ENCODE data around the gene SLC4A5.
"Not testable (repeated sequence)": the region's sequence is repeated elsewhere in the genome, so short reads cannot be mapped to it uniquely, and the experiment has no call there.

The SLC4A5 gene

DNA sequence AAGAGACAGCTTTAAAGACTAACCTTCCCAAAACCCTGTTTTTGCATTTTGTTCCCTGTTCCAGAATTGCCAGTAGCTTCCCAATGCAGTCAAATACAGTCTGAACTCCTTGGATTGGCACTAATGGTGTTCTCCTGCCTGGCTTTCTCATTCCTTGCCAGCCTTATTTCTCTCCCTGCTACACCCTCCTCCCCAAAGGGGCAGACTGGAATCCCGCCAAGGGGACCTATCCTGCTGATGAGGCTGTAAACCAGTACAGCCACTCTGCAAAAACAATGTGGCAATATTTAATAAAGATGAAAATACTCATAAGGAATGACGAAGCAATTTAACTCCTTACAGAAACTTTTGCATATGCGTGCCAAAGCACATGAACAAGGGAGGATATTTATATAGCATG, 4.5 kb upstream of the SLC4A5 start:
- H3K27me3 ChIP-seq = no peaks in the 10 kb centered on the region
- H3K27ac ChIP-seq = no peak overlapping the region
- no peaks in the 10 kb centered on the region for H3K36me3 ChIP-seq
- TF ChIP-seq Cebpa-rat (IDR thresholded peaks at IDR 0.05) = no peak
- H3K9ac ChIP-seq = no peak overlapping the region
- no peak overlapping the region for H3K4me2 ChIP-seq
- H4K20me1 ChIP-seq = no peaks in the 10 kb centered on the region
- H3K4me1 ChIP-seq = peaks cover 0 to 7% (median 0%) of the 10 kb centered on the region in 10 experiments; a peak in 3 of 20 replicates
- H3K4me3 ChIP-seq = no peak overlapping the region
- no peaks in the 10 kb centered on the region for H3K9me3 ChIP-seq (replicated peaks in 1 of 11)

DNA sequence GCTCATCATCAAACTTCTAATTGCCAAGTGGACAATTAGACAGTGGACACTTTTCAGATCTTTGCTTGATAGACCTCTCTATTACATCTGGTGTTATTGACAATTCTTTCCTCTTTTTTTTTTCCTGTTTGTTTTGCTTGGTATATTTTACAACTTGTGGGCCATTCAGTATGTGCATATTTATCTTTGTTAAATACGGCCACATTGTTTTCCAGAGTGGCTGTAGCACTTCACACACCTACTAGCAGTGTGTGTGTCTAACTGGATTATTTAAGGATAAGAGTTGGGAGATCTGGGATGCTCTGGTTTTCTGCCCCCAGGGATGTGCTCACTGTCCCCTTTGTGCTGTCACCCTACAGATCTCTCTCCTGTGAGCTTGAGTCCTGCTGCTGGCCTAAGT, 4.1 kb upstream of the SLC4A5 start:
- Histone ChIP-seq H4K20me1 (no peaks in the 10 kb centered on the region), H3K4me3 (no peak overlapping the region), H3K9ac (0 out of 22 replicates have a peak overlapping the region, but pooled peaks of 1 of the 11 experiments have one; percentile 15), H3K4me1 (peaks cover 0 to 7% (median 0%) of the 10 kb centered on the region in 10 experiments; a peak in 3 of 20 replicates), H3K27me3 (no peaks in the 10 kb centered on the region), H3K36me3 (no peaks in the 10 kb centered on the region), H3K27ac (no peak overlapping the region), H3K9me3 (replicated peaks in 1 of 11) (no peaks in the 10 kb centered on the region), H3K4me2 (no peak overlapping the region)
- TF ChIP-seq Cebpa-rat (IDR thresholded peaks at IDR 0.05) = no peak

DNA sequence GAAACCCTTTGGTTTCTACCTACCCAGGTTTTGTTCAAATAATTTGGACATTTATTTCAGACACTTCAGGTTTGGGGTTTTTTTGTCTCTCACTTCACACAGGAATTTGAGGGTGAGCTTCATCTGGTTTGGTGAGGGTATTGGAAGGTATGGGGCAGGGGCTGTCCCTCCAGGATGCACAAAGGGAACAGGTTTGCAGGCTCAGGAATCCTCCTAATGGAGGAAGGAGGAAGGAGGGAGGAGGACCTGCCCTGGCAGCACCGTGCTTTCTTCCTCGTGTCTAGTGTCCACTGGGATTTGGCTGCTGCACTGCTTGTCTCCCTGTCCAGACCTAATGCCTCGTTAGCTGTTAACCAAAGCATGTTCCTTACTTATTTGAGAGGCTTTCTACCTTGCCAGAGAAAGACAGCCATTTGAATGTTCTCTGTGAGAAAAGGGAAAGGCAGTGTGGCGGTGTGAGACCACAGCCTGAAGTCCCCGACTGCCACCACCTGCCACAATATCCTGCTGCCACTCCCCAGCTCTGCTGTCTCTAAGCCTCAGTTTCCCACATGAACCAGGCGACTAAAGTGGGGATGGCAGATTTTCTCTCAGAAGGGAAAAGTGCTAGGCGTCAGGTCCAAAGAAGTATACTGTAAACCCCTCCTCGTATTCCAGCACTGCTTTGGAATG, 2.2 kb upstream of the SLC4A5 start:
- H3K9me3 ChIP-seq (replicated peaks in 1 of 11) = no peaks in the 10 kb centered on the region
- H3K9ac ChIP-seq = no peak overlapping the region
- no peak overlapping the region for H3K4me3 ChIP-seq
- H3K4me2 ChIP-seq = no peak overlapping the region
- H3K4me1 ChIP-seq = peaks cover 0 to 7% (median 0%) of the 10 kb centered on the region in 10 experiments; a peak in 3 of 20 replicates
- no peaks in the 10 kb centered on the region for H4K20me1 ChIP-seq
- no peak overlapping the region for H3K27ac ChIP-seq
- no peaks in the 10 kb centered on the region for H3K27me3 ChIP-seq
- H3K36me3 ChIP-seq = no peaks in the 10 kb centered on the region
- TF ChIP-seq Cebpa-rat (IDR thresholded peaks at IDR 0.05) = no peak

DNA sequence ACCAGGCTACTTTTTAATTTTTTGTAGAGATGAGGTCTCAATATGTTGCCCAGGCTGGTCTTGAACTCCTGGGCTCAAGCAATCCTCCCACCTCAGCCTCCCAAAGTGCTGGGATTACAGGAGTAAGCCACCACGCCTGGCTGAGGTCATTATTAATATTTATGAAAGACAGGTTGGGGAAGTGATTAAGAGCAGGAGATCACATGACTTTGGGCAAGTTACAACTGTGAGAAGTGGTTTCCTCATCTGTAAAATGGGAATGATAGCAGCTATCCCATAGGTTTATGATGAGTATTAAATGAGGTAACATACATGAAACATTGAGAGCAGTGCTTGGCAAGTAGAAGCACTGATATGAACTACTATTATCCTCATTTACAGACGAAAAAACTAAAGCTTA, 7.0 kb downstream of the SLC4A5 start:
- H3K4me2 ChIP-seq; H3K27ac ChIP-seq; H4K20me1 ChIP-seq; H3K4me1 ChIP-seq; H3K27me3 ChIP-seq; H3K4me3 ChIP-seq; H3K9ac ChIP-seq; H3K36me3 ChIP-seq; H3K9me3 ChIP-seq (replicated peaks in 1 of 11): not testable (repeated sequence)

GRCh38 chr2:74334931-74335333, 8.3 kb downstream of the SLC4A5 start:
- Histone ChIP-seq H3K27me3 (no peaks in the 10 kb centered on the region), H3K4me3 (no peak overlapping the region), H3K9me3 (replicated peaks in 1 of 11) (no peaks in the 10 kb centered on the region), H3K36me3 (peaks cover 0 to 15% (median 4%) of the 10 kb centered on the region in 11 experiments; a peak in 7 of 22 replicates), H3K4me1 (no peaks in the 10 kb centered on the region), H3K27ac (no peak overlapping the region), H3K4me2 (no peak overlapping the region), H3K9ac (no peak overlapping the region), H4K20me1 (no peaks in the 10 kb centered on the region)
- no peak for TF ChIP-seq Cebpa-rat (IDR thresholded peaks at IDR 0.05)

DNA sequence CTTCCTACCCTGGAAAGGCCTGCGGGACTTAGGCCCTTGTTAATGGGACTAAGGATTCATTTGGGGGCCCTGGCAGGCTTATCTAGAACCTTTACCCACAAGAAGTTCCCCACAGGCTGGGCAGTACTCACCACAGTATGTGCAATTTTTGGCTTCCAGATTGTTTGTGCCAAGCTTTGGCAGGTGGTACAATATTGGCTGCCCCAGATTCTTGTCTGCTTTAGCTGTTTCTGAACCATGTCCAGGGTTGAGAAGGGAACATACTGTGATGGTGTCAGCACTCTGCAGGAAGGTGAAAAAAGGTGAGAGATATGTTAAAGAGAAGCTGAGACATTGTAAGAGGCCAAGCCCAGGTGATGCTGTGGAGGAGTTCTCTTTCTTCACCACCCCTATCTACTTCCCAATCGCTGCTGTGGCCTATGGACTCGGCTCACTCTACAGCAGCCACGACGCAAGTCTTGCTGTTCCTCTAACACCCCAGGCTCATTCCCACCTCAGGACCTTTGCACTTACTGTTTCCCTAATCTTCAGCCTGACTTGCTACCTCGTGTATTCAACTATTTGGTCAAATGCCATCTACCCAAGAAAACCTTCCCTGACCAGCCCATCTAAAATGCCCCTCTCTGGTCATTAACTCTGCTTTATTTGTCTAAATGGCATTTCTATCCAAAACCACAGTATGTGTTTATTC, 9.2 kb downstream of the SLC4A5 start:
- no peaks in the 10 kb centered on the region for H3K9me3 ChIP-seq (replicated peaks in 1 of 11)
- no peaks in the 10 kb centered on the region for H4K20me1 ChIP-seq
- H3K4me1 ChIP-seq = no peaks in the 10 kb centered on the region
- no peak for TF ChIP-seq Cebpa-rat (IDR thresholded peaks at IDR 0.05)
- no peak overlapping the region for H3K4me2 ChIP-seq
- no peak overlapping the region for H3K9ac ChIP-seq
- no peaks in the 10 kb centered on the region for H3K27me3 ChIP-seq
- H3K27ac ChIP-seq = no peak overlapping the region
- H3K4me3 ChIP-seq = no peak overlapping the region
- H3K36me3 ChIP-seq = peaks cover 0 to 15% (median 4%) of the 10 kb centered on the region in 11 experiments; a peak in 7 of 22 replicates

DNA sequence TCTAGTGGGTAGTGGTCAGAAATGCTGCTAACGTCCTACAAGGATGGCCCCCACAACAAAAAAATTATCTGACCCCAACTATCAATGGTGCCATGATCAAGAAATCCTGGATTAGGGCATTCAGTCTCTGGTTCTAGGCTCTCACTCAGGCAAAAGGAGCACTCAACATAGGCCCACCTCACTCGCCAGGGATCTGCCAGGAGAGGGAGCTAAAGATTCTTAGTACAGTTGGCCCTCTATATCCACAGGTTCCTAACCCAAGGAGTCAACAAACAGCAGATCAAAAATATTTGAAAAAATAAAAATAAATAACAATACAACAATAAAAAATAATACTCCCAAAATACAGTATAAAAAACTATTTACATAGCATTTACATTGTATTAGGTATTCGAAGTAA, 10.0 kb downstream of the SLC4A5 start:
- Histone ChIP-seq H3K27ac (no peak overlapping the region), H4K20me1 (no peaks in the 10 kb centered on the region), H3K4me2 (no peak overlapping the region), H3K9me3 (replicated peaks in 1 of 11) (no peaks in the 10 kb centered on the region), H3K4me3 (no peak overlapping the region), H3K9ac (no peak overlapping the region), H3K27me3 (no peaks in the 10 kb centered on the region), H3K4me1 (no peaks in the 10 kb centered on the region), H3K36me3 (peaks cover 0 to 15% (median 4%) of the 10 kb centered on the region in 11 experiments; a peak in 7 of 22 replicates)
- TF ChIP-seq Cebpa-rat (IDR thresholded peaks at IDR 0.05) = no peak

DNA sequence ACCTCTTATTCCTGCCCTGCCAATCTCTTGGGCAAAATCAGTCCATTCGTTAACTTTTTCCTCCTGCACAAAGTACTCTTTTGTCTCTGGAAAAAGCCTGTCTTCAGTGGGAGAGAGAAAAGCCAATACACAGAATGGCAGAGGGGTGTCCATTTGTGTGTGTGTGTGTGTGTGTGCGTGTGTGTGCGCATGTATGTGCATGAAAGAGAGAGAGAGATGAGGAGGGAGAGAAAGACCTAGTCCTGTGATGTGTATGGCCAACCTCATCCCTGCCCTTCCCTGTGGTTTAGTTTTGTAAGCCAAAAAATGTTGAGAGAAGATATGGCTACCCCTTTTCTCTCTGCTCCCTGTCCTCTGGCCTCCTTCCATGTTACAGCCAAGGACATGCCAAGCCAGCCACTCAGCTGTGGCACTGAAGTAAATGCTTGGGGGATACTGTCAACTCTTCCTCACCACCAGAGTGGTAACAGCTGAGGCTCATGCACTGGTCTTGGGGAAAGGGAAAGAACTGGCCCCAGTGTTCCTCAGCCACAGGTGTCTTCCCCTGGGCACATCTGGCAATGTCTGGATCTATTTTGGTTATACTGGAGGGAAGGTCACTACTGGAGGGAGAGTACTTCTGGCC, 10.6 kb downstream of the SLC4A5 start:
- H3K27ac ChIP-seq = no peak overlapping the region
- no peak overlapping the region for H3K4me2 ChIP-seq
- no peaks in the 10 kb centered on the region for H3K27me3 ChIP-seq
- no peaks in the 10 kb centered on the region for H3K9me3 ChIP-seq (replicated peaks in 1 of 11)
- H3K4me3 ChIP-seq = no peak overlapping the region
- H3K9ac ChIP-seq = no peak overlapping the region
- no peak for TF ChIP-seq Cebpa-rat (IDR thresholded peaks at IDR 0.05)
- no peaks in the 10 kb centered on the region for H4K20me1 ChIP-seq
- no peaks in the 10 kb centered on the region for H3K4me1 ChIP-seq
- peaks cover 0 to 15% (median 4%) of the 10 kb centered on the region in 11 experiments; a peak in 7 of 22 replicates for H3K36me3 ChIP-seq

DNA sequence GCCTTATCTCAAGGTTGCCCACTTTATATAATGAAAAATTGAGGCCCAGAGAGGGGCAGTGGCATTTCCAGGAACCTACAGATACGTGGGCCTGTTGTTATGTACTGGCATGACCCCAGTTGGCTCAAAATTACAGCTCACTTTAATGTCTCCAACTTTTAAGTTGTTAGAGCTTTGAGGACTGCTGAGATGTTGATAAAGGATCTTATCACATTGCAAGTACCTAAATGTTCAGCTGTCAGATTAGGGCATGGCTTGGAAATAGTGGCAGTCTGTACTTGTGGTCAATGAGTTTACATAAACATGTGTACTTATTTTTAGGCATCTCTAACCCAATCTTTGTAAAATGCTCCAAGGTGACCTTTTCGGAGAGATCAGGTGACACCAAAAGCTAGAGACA, 14.6 kb downstream of the SLC4A5 start:
- Histone ChIP-seq H4K20me1 (no peaks in the 10 kb centered on the region), H3K4me1 (no peaks in the 10 kb centered on the region), H3K4me3 (no peak overlapping the region), H3K27me3 (no peaks in the 10 kb centered on the region), H3K9ac (no peak overlapping the region), H3K36me3 (peaks cover 0 to 15% (median 4%) of the 10 kb centered on the region in 11 experiments; a peak in 7 of 22 replicates), H3K27ac (no peak overlapping the region), H3K9me3 (replicated peaks in 1 of 11) (no peaks in the 10 kb centered on the region), H3K4me2 (no peak overlapping the region)
- TF ChIP-seq Cebpa-rat (IDR thresholded peaks at IDR 0.05) = no peak

All from BLaER1 treated with 17β-estradiol and CSF1 and Interleukin-3, amounts not matched to agents 10 nM and 100 nM (cell line).